Fibroblast of villous mesenchyme (primary cell): ENCODE results near the gene LRRTM2. TPM values are rescaled to one million over a fixed set of nuclear protein-coding genes. Genes with fewer than 3 reads are reported as not detected.

Experiments
- DNase-seq: peaks from one replicate; pipeline ENCODE4 v3.0.0-alpha.2; 2010; ENCODE audit warnings: low read depth
- H3K4me3 ChIP-seq: 2 replicates; pipeline ENCODE4 v1.5.1; 2011; ENCODE audit warnings: low read depth, mild to moderate bottlenecking, low read length
- total RNA-seq: library from RNA; depleted of rRNA; stranded (reverse); fragments of >200 nt; gene quantifications from 2 replicates; pipeline ENCODE4 v1.2.3, GENCODE V29; 2012
- TF ChIP-seq, protein P1 (sequence below): IDR thresholded peaks from 2 replicates; pipeline ENCODE4 v1.5.1; 2012; ENCODE audit warnings: low read depth, mild to moderate bottlenecking, low read length; ENCODE audit not compliant: insufficient read depth

The LRRTM2 gene
- total RNA-seq, 1 donor = under 0.01 TPM

GRCh38 chr5:138820695-138821094 lies 54.4 kb downstream of the LRRTM2 start:
- TF ChIP-seq, protein P1, sequence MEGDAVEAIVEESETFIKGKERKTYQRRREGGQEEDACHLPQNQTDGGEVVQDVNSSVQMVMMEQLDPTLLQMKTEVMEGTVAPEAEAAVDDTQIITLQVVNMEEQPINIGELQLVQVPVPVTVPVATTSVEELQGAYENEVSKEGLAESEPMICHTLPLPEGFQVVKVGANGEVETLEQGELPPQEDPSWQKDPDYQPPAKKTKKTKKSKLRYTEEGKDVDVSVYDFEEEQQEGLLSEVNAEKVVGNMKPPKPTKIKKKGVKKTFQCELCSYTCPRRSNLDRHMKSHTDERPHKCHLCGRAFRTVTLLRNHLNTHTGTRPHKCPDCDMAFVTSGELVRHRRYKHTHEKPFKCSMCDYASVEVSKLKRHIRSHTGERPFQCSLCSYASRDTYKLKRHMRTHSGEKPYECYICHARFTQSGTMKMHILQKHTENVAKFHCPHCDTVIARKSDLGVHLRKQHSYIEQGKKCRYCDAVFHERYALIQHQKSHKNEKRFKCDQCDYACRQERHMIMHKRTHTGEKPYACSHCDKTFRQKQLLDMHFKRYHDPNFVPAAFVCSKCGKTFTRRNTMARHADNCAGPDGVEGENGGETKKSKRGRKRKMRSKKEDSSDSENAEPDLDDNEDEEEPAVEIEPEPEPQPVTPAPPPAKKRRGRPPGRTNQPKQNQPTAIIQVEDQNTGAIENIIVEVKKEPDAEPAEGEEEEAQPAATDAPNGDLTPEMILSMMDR = no peak
- H3K4me3 ChIP-seq = no peak overlapping the region
- DNase-seq = no peak

DNA sequence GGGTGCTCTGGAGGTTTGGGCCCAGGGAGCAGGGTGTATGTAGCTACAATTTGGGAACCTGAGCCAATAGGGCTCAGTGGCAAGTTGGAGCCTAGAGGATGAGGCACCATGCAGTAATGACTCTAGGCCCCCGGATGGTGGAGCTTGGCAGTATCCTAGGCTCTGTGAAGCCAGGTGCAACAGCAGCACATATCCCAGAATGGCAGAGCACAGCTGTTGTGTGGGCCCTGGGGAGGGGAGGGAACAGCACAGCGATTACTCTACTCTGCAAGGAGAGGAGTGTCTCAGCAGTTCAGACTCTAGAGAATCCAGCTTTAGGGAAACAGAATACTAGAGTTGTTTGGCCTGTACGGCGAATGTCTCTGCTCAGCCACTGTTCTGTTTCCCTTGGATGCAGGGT lies 56.1 kb downstream of the LRRTM2 start:
- DNase-seq = no peak
- TF ChIP-seq, protein P1 = no peak
- H3K4me3 ChIP-seq = no peak overlapping the region

Other genes with a start within 250 kb of the LRRTM2 start
- gene CTNNA1, start 121.9 kb downstream of the LRRTM2 start, total RNA-seq = 455 and 461 TPM in 2 replicates